ENCODE data around the gene PRKACB.

DNA sequence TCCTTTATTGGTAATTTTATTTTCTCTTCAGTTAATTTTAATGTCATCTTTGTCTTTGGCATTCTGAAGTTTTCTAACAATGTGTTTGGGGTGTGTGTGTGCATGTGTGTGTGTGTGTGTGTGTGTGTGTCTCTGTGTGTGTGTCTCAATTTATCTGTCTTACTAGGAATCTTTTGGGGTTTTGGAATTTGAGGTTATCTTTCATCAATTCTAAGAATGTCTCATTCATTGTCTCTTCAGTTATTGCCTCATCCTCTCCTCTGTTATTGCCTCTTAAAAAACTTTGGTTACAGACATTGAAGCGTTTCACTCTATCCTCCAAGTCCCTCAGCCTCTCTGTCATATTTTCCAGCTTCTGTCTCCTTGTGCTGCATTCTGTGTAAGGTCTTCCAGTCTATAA lies 139.3 kb downstream of the PRKACB start:
- TF ChIP-seq, protein P1, sequence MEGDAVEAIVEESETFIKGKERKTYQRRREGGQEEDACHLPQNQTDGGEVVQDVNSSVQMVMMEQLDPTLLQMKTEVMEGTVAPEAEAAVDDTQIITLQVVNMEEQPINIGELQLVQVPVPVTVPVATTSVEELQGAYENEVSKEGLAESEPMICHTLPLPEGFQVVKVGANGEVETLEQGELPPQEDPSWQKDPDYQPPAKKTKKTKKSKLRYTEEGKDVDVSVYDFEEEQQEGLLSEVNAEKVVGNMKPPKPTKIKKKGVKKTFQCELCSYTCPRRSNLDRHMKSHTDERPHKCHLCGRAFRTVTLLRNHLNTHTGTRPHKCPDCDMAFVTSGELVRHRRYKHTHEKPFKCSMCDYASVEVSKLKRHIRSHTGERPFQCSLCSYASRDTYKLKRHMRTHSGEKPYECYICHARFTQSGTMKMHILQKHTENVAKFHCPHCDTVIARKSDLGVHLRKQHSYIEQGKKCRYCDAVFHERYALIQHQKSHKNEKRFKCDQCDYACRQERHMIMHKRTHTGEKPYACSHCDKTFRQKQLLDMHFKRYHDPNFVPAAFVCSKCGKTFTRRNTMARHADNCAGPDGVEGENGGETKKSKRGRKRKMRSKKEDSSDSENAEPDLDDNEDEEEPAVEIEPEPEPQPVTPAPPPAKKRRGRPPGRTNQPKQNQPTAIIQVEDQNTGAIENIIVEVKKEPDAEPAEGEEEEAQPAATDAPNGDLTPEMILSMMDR (conservative IDR thresholded peaks at IDR 0.05; ENCODE audit: low read length), result no peak
- TF ChIP-seq EZH2phosphoT487 (IDR thresholded peaks at IDR 0.05; ENCODE audit: borderline replicate concordance, low read depth, low read length), result no peak
